Hepatocyte (in vitro differentiated cells): ENCODE measurements around the gene CDKN3.

Experiments
- CTCF ChIP-seq: fragments of 200-600 bp; sonication (generic); IDR thresholded peaks from 2 replicates; pipeline ENCODE4 v1.5.1; 2016; ENCODE audit warnings: antibody characterized with exemption, mild to moderate bottlenecking; ENCODE audit not compliant: poor library complexity
- EZH2phosphoT487 ChIP-seq: fragments of 200-600 bp; sonication (generic); IDR thresholded peaks from one replicate; pipeline ENCODE4 v1.6.1; 2018; ENCODE audit warnings: antibody characterized with exemption, mild to moderate bottlenecking, low read depth, moderate library complexity; ENCODE audit not compliant: unreplicated experiment, severe bottlenecking

DNA sequence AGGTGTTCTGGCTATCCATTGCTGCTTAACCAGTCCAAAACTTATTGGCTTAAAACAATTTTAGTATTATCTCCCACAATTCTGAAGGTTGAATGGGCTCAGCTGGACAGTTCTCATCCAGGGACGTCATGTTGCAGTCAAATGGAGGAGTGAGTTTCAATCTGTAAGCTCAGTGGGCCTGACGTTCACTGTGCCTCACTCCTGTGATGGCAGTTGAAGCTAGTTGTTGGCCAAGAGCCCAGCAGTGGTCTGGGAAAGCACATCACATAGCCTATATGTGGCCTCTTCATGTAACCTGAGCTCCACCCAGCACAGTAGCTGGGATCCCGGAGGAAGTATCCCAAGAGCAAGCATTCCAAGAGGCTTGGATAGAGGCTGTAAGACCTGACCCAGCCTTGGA, 40.6 kb upstream of the CDKN3 start:
- TF ChIP-seq CTCF (no peak), EZH2phosphoT487 (no peak)
